SU-DHL-6 (cell line): ENCODE measurements around the gene BRCA1.
"Not testable (repeated sequence)": the region's sequence is repeated elsewhere in the genome, so short reads cannot be mapped to it uniquely, and the experiment has no call there.

Experiments
- EZH2phosphoT487 ChIP-seq: fragments of 200-600 bp; sonication (generic), shearing (Covaris generic); conservative IDR thresholded peaks from 2 replicates; pipeline ENCODE4 v1.6.1; 2018; ENCODE audit warnings: mild to moderate bottlenecking, antibody characterized with exemption, low read length, moderate library complexity, mixed read lengths
- TF ChIP-seq, protein P1 (sequence below): fragments of 200-600 bp; sonication (generic); IDR thresholded peaks from one replicate; pipeline ENCODE4 v1.5.1; 2017; ENCODE audit warnings: antibody characterized with exemption, mild to moderate bottlenecking, low read length, moderate library complexity; ENCODE audit not compliant: insufficient read depth, poor library complexity, severe bottlenecking

GRCh38 chr17:43095364-43095763 lies 29.8 kb downstream of the BRCA1 start:
- TF ChIP-seq, protein P1, sequence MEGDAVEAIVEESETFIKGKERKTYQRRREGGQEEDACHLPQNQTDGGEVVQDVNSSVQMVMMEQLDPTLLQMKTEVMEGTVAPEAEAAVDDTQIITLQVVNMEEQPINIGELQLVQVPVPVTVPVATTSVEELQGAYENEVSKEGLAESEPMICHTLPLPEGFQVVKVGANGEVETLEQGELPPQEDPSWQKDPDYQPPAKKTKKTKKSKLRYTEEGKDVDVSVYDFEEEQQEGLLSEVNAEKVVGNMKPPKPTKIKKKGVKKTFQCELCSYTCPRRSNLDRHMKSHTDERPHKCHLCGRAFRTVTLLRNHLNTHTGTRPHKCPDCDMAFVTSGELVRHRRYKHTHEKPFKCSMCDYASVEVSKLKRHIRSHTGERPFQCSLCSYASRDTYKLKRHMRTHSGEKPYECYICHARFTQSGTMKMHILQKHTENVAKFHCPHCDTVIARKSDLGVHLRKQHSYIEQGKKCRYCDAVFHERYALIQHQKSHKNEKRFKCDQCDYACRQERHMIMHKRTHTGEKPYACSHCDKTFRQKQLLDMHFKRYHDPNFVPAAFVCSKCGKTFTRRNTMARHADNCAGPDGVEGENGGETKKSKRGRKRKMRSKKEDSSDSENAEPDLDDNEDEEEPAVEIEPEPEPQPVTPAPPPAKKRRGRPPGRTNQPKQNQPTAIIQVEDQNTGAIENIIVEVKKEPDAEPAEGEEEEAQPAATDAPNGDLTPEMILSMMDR: not testable (repeated sequence)
- not testable (repeated sequence) for TF ChIP-seq EZH2phosphoT487
